WTC11 (cell line): Measurements from ENCODE around the gene SERPINA4. TPM values are rescaled to one million over a fixed set of nuclear protein-coding genes. Genes with fewer than 3 reads are reported as not detected.

Experiments
- ATAC-seq: fragments of 200-7000 bp; cut with Tn5 transposase; 2 replicates; pipeline ENCODE4 v1.10.0; 2021; ENCODE audit warnings: mild to moderate bottlenecking, moderate library complexity
- CTCF ChIA-PET: fragments of 300-600 bp; sonication (Branson Sonifier 250); formaldehyde crosslinking; loops from one replicate; lab custom pipeline; 2021; ENCODE audit warnings: antibody characterized with exemption; lab: Charles Lee
- POLR2A ChIA-PET: fragments of 350-600 bp; sonication (Branson Sonifier 250); formaldehyde crosslinking; loops from one replicate; lab custom pipeline; 2021; ENCODE audit warnings: antibody characterized with exemption; lab: Charles Lee
- DNase-seq: peaks from one replicate; pipeline ENCODE4 v3.0.0; 2021; ENCODE audit warnings: low spot score
- H3K27ac Mint-ChIP-seq: 2 replicates; pipeline ENCODE4 v1.8.0; 2021; ENCODE audit warnings: mixed read lengths
- H3K27me3 Mint-ChIP-seq: 2 replicates; pipeline ENCODE4 v1.8.0; 2021; ENCODE audit warnings: low read depth, mild to moderate bottlenecking, moderate library complexity, mixed read lengths
- H3K36me3 Mint-ChIP-seq: 2 replicates; pipeline ENCODE4 v1.8.0; 2021; ENCODE audit warnings: mixed read lengths
- H3K4me1 Mint-ChIP-seq: 2 replicates; pipeline ENCODE4 v1.8.0; 2022; ENCODE audit warnings: mixed read lengths
- H3K4me3 Mint-ChIP-seq: 2 replicates; pipeline ENCODE4 v1.8.0; 2021; ENCODE audit warnings: mild to moderate bottlenecking, moderate library complexity, mixed read lengths
- H3K9me3 Mint-ChIP-seq: 2 replicates; pipeline ENCODE4 v1.8.0; 2021; ENCODE audit warnings: mixed read lengths
- ATF1 ChIP-seq: sonication (generic); formaldehyde crosslinking; IDR thresholded peaks from 2 replicates; pipeline ENCODE4 v1.8.1; 2023; ENCODE audit warnings: mild to moderate bottlenecking, moderate library complexity, missing genetic modification reagents
- CREM ChIP-seq: sonication (generic); formaldehyde crosslinking; IDR thresholded peaks from 2 replicates; pipeline ENCODE4 v1.8.1; 2022; ENCODE audit warnings: mild to moderate bottlenecking, missing genetic modification reagents, moderate library complexity
- ESRRA ChIP-seq: sonication (generic); formaldehyde crosslinking; IDR thresholded peaks from 2 replicates; pipeline ENCODE4 v1.8.1; 2022; ENCODE audit warnings: mild to moderate bottlenecking, missing genetic modification reagents, borderline replicate concordance
- FOXP1 ChIP-seq: sonication (generic); formaldehyde crosslinking; IDR thresholded peaks from 2 replicates; pipeline ENCODE4 v1.8.0; 2022; ENCODE audit warnings: missing genetic modification reagents, mild to moderate bottlenecking, moderate library complexity, borderline replicate concordance
- JAZF1 ChIP-seq: fragments of 250-450 bp; sonication (Bioruptor Pico); IDR thresholded peaks from 2 replicates; pipeline ENCODE4 v1.9.0; 2021; ENCODE audit warnings: moderate library complexity, mild to moderate bottlenecking, inconsistent platforms
- OVOL2 ChIP-seq: fragments of 250-450 bp; sonication (Bioruptor Pico); IDR thresholded peaks from 2 replicates; pipeline ENCODE4 v1.9.0; 2021; ENCODE audit warnings: mild to moderate bottlenecking, borderline replicate concordance
- PRRX2 ChIP-seq: fragments of 250-450 bp; sonication (Bioruptor Pico); IDR thresholded peaks from 2 replicates; pipeline ENCODE4 v1.8.0; 2021; ENCODE audit warnings: mild to moderate bottlenecking
- RORB ChIP-seq: fragments of 250-450 bp; sonication (Bioruptor Pico); IDR thresholded peaks from 2 replicates; pipeline ENCODE4 v1.9.0; 2021; ENCODE audit warnings: mild to moderate bottlenecking
- ZNF263 ChIP-seq: sonication (generic); formaldehyde crosslinking; IDR thresholded peaks from 2 replicates; pipeline ENCODE4 v1.8.1; 2022; ENCODE audit warnings: low read depth, mild to moderate bottlenecking, moderate library complexity, missing genetic modification reagents
- ZNF396 ChIP-seq: fragments of 250-450 bp; sonication (Bioruptor Pico); IDR thresholded peaks from 2 replicates; pipeline ENCODE4 v1.8.0; 2021; ENCODE audit warnings: mild to moderate bottlenecking, moderate library complexity, borderline replicate concordance
- ZNF423 ChIP-seq: fragments of 250-450 bp; sonication (Bioruptor Pico); IDR thresholded peaks from 2 replicates; pipeline ENCODE4 v2.1.2; 2022; ENCODE audit warnings: mild to moderate bottlenecking, moderate library complexity
- total RNA-seq: library from RNA; stranded (reverse); gene quantifications from 3 replicates; pipeline ENCODE4 v1.2.3, GENCODE V29; 2021
- TF ChIP-seq, protein P1 (sequence below): sonication (generic); formaldehyde crosslinking; IDR thresholded peaks from 2 replicates; pipeline ENCODE4 v1.8.0; 2022; ENCODE audit warnings: mild to moderate bottlenecking, missing genetic modification reagents
- TF ChIP-seq, protein P2 (sequence below): sonication (generic); formaldehyde crosslinking; conservative IDR thresholded peaks from 2 replicates; pipeline ENCODE4 v1.8.1; 2023; ENCODE audit warnings: mild to moderate bottlenecking, low read depth, missing genetic modification reagents, moderate library complexity
- TF ChIP-seq, protein P3 (sequence below): sonication (generic); formaldehyde crosslinking; IDR thresholded peaks from 2 replicates; pipeline ENCODE4 v1.8.1; 2022; ENCODE audit warnings: missing genetic modification reagents, borderline replicate concordance
- TF ChIP-seq, protein P4 (sequence below): sonication (generic); formaldehyde crosslinking; IDR thresholded peaks from 2 replicates; pipeline ENCODE4 v1.8.0; 2023; ENCODE audit warnings: mild to moderate bottlenecking, missing genetic modification reagents
- TF ChIP-seq, protein P5 (sequence below): sonication (generic); formaldehyde crosslinking; IDR thresholded peaks from 2 replicates; pipeline ENCODE4 v1.8.1; 2022; ENCODE audit warnings: mild to moderate bottlenecking, moderate library complexity, missing genetic modification reagents
- TF ChIP-seq, protein P6 (sequence below): fragments of 250-450 bp; sonication (Bioruptor Pico); conservative IDR thresholded peaks from 2 replicates; pipeline ENCODE4 v1.9.0; 2021; ENCODE audit warnings: mild to moderate bottlenecking
- TF ChIP-seq, protein P7 (sequence below): sonication (generic); formaldehyde crosslinking; IDR thresholded peaks from 2 replicates; pipeline ENCODE4 v1.8.0; 2022; ENCODE audit warnings: mild to moderate bottlenecking, missing genetic modification reagents

Gene SERPINA4
- total RNA-seq, 1 experiment from 2014 or later: not detected

DNA sequence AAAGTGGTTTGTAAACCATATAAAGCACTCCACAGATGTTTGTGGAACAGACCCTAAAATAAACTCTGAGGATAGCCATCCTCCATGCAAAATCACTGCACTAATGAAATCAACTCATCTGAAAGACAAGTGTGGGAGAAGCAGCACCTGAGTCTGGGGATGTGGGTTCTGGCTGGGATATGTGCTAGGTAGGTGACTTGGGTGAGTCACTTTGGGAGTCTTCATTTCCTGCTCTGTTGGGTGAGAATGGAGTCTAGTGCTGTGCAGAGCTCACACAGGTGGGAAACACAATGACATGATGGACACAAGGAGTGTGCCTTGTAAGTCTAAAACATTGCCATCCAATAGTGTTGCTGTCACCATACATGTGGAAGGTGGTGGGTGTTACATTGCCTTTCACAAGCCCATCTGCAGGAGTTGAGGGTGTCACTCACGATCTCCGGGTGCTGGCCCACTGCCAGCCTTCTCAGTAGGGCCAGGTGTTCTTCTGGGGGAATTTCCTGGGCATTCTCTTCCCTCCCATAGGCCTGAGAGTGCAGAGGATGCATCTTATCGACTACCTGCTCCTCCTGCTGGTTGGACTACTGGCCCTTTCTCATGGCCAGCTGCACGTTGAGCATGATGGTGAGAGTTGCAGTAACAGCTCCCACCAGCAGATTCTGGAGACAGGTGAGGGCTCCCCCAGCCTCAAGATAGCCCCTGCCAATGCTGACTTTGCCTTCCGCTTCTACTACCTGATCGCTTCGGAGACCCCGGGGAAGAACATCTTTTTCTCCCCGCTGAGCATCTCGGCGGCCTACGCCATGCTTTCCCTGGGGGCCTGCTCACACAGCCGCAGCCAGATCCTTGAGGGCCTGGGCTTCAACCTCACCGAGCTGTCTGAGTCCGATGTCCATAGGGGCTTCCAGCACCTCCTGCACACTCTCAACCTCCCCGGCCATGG, 2.0 kb downstream of the SERPINA4 start:
- Mint-ChIP-seq H3K4me3 (no peak overlapping the region), H3K36me3 (no peaks in the 10 kb centered on the region), H3K27ac (no peak overlapping the region), H3K27me3 (no peaks in the 10 kb centered on the region), H3K4me1 (no peaks in the 10 kb centered on the region), H3K9me3 (no peaks in the 10 kb centered on the region)
- CTCF ChIA-PET: interaction anchor here (1.5 kb wide), 1 partner anchor 129 kb away, joined by 3 read pairs; no protein-coding TSS in a partner anchor
- POLR2A ChIA-PET: no interaction called here
- ATAC-seq (no peak), DNase-seq (no peak)
- TF ChIP-seq CREM (CRISPR knock-in tag) (no peak), ZNF423 (CRISPR knock-in tag) (no peak), OVOL2 (CRISPR knock-in tag) (no peak), PRRX2 (no peak), ZNF396 (CRISPR knock-in tag) (no peak), ESRRA (CRISPR knock-in tag) (no peak), RORB (CRISPR knock-in tag) (no peak), JAZF1 (CRISPR knock-in tag) (no peak)
- TF ChIP-seq, protein P1, sequence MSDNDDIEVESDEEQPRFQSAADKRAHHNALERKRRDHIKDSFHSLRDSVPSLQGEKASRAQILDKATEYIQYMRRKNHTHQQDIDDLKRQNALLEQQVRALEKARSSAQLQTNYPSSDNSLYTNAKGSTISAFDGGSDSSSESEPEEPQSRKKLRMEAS (CRISPR knock-in tag): no peak

DNA sequence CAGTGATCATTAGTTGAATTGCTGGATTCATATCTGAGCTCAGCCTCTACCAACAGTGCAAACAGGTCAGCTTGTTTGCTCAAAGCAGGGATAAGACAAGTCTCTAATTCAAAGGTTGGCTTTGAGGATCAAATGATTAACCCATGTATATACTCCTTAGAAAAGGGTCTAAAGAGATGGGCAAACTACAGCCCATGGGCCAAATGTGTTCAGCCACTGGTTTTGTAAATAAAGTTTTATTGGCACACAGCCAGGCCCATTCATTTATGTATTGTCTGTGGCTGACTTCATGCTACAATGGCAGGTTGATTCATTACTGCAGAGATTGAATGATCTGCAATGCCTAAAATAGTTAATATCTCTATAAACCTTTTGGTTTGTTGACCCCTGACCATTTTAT, 3.1 kb downstream of the SERPINA4 start:
- H3K9me3 Mint-ChIP-seq: no peaks in the 10 kb centered on the region
- CTCF ChIA-PET: interaction anchor here (1.5 kb wide), 1 partner anchor 130 kb away, joined by 3 read pairs; no protein-coding TSS in a partner anchor
- POLR2A ChIA-PET: no interaction called here
- TF ChIP-seq, protein P2, sequence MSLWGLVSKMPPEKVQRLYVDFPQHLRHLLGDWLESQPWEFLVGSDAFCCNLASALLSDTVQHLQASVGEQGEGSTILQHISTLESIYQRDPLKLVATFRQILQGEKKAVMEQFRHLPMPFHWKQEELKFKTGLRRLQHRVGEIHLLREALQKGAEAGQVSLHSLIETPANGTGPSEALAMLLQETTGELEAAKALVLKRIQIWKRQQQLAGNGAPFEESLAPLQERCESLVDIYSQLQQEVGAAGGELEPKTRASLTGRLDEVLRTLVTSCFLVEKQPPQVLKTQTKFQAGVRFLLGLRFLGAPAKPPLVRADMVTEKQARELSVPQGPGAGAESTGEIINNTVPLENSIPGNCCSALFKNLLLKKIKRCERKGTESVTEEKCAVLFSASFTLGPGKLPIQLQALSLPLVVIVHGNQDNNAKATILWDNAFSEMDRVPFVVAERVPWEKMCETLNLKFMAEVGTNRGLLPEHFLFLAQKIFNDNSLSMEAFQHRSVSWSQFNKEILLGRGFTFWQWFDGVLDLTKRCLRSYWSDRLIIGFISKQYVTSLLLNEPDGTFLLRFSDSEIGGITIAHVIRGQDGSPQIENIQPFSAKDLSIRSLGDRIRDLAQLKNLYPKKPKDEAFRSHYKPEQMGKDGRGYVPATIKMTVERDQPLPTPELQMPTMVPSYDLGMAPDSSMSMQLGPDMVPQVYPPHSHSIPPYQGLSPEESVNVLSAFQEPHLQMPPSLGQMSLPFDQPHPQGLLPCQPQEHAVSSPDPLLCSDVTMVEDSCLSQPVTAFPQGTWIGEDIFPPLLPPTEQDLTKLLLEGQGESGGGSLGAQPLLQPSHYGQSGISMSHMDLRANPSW (CRISPR knock-in tag): no peak
- TF ChIP-seq ZNF396 (CRISPR knock-in tag): no peak
- TF ChIP-seq, protein P3, sequence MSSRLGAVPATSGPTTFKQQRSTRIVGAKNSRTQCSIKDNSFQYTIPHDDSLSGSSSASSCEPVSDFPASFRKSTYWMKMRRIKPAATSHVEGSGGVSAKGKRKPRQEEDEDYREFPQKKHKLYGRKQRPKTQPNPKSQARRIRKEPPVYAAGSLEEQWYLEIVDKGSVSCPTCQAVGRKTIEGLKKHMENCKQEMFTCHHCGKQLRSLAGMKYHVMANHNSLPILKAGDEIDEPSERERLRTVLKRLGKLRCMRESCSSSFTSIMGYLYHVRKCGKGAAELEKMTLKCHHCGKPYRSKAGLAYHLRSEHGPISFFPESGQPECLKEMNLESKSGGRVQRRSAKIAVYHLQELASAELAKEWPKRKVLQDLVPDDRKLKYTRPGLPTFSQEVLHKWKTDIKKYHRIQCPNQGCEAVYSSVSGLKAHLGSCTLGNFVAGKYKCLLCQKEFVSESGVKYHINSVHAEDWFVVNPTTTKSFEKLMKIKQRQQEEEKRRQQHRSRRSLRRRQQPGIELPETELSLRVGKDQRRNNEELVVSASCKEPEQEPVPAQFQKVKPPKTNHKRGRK (CRISPR knock-in tag): no peak
- no peak for TF ChIP-seq ATF1 (CRISPR knock-in tag)
- TF ChIP-seq, protein P4, sequence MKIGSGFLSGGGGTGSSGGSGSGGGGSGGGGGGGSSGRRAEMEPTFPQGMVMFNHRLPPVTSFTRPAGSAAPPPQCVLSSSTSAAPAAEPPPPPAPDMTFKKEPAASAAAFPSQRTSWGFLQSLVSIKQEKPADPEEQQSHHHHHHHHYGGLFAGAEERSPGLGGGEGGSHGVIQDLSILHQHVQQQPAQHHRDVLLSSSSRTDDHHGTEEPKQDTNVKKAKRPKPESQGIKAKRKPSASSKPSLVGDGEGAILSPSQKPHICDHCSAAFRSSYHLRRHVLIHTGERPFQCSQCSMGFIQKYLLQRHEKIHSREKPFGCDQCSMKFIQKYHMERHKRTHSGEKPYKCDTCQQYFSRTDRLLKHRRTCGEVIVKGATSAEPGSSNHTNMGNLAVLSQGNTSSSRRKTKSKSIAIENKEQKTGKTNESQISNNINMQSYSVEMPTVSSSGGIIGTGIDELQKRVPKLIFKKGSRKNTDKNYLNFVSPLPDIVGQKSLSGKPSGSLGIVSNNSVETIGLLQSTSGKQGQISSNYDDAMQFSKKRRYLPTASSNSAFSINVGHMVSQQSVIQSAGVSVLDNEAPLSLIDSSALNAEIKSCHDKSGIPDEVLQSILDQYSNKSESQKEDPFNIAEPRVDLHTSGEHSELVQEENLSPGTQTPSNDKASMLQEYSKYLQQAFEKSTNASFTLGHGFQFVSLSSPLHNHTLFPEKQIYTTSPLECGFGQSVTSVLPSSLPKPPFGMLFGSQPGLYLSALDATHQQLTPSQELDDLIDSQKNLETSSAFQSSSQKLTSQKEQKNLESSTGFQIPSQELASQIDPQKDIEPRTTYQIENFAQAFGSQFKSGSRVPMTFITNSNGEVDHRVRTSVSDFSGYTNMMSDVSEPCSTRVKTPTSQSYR (CRISPR knock-in tag): no peak
- TF ChIP-seq, protein P5, sequence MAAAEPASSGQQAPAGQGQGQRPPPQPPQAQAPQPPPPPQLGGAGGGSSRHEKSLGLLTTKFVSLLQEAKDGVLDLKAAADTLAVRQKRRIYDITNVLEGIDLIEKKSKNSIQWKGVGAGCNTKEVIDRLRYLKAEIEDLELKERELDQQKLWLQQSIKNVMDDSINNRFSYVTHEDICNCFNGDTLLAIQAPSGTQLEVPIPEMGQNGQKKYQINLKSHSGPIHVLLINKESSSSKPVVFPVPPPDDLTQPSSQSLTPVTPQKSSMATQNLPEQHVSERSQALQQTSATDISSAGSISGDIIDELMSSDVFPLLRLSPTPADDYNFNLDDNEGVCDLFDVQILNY (CRISPR knock-in tag): no peak
- TF ChIP-seq ZNF263: no peak
- TF ChIP-seq, protein P1 (CRISPR knock-in tag): no peak
- TF ChIP-seq FOXP1: no peak
- no peak for TF ChIP-seq RORB (CRISPR knock-in tag)
- TF ChIP-seq, protein P6, sequence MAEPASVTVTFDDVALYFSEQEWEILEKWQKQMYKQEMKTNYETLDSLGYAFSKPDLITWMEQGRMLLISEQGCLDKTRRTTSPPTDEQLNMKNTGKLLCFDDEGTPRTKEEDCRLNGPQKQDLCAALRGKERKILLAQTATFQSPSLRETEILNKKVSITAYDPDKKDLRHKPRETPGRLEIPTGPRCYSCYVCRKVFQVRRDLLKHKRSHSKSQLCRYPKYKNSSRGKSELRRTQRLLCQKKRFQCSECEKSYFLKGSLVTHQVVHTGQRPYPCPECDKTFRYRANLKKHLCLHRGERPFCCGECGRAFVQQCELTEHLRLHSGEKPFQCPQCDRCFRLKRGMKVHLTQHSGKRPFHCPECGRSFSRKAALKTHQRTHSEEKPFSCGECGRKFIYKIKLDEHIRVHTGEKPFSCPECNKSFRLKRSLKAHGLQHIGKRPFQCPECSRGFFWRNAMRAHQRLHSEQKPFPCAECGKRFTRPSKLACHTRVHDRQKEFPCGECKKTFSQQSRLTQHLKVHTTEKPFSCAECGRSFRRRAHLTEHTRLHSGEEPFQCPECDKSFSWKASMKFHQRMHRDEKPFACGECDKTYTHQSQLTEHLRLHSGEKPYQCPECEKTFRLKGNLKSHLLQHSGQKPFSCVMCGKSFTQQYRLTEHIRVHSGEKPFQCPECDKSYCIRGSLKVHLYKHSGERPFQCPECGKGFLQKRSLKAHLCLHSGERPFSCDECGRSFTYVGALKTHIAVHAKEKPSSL (CRISPR knock-in tag): no peak
- TF ChIP-seq, protein P7, sequence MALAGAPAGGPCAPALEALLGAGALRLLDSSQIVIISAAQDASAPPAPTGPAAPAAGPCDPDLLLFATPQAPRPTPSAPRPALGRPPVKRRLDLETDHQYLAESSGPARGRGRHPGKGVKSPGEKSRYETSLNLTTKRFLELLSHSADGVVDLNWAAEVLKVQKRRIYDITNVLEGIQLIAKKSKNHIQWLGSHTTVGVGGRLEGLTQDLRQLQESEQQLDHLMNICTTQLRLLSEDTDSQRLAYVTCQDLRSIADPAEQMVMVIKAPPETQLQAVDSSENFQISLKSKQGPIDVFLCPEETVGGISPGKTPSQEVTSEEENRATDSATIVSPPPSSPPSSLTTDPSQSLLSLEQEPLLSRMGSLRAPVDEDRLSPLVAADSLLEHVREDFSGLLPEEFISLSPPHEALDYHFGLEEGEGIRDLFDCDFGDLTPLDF (CRISPR knock-in tag): no peak

More for the DNA sequence above, 3.1 kb downstream of the SERPINA4 start:
- Mint-ChIP-seq H3K4me1 (no peaks in the 10 kb centered on the region), H3K27ac (no peak overlapping the region), H3K36me3 (no peaks in the 10 kb centered on the region), H3K4me3 (no peak overlapping the region), H3K27me3 (no peaks in the 10 kb centered on the region; the same call in 1 of the 2 replicates)
- no peak for DNase-seq
- no peak for ATAC-seq
